ENCODE results near the gene ZNF423.

Gene ZNF423

GRCh38 chr16:49848530-49848929, 7.4 kb downstream of the ZNF423 start:
- no peak for DNase-seq (ENCODE audit: low read depth)

- DNase-seq (ENCODE audit: low read depth) = no peak
Measured at GRCh38 chr16:49846800-49847199, 9.1 kb downstream of the ZNF423 start.

- no peak for DNase-seq (ENCODE audit: low read depth)
Measured at GRCh38 chr16:49844359-49844758, 11.6 kb downstream of the ZNF423 start.

GRCh38 chr16:49843758-49844157, 12.2 kb downstream of the ZNF423 start:
- no peak for DNase-seq (ENCODE audit: low read depth)

- no peak for DNase-seq (ENCODE audit: low read depth)
Measured at GRCh38 chr16:49842972-49843371, 12.9 kb downstream of the ZNF423 start.

- no peak for DNase-seq (ENCODE audit: low read depth)
Measured at GRCh38 chr16:49839017-49839825, 16.7 kb downstream of the ZNF423 start.

GRCh38 chr16:49838441-49839016, 17.4 kb downstream of the ZNF423 start:
- no peak for DNase-seq (ENCODE audit: low read depth)

- DNase-seq (ENCODE audit: low read depth) = no peak
Measured at GRCh38 chr16:49837688-49838410, 18.1 kb downstream of the ZNF423 start.

- DNase-seq (ENCODE audit: low read depth) = no peak
Measured at GRCh38 chr16:49836668-49837067, 19.2 kb downstream of the ZNF423 start.

- DNase-seq (ENCODE audit: low read depth) = no peak
Measured at GRCh38 chr16:49836218-49836617, 19.7 kb downstream of the ZNF423 start.

GRCh38 chr16:49835161-49835777, 20.6 kb downstream of the ZNF423 start:
- no peak for DNase-seq (ENCODE audit: low read depth)

- DNase-seq (ENCODE audit: low read depth) = no peak
Measured at GRCh38 chr16:49834531-49835151, 21.3 kb downstream of the ZNF423 start.

- no peak for DNase-seq (ENCODE audit: low read depth)
Measured at GRCh38 chr16:49833796-49834530, 21.9 kb downstream of the ZNF423 start.

GRCh38 chr16:49833085-49833484, 22.8 kb downstream of the ZNF423 start:
- no peak for DNase-seq (ENCODE audit: low read depth)

GRCh38 chr16:49832177-49832576, 23.7 kb downstream of the ZNF423 start:
- DNase-seq (ENCODE audit: low read depth) = no peak

- DNase-seq (ENCODE audit: low read depth) = no peak
Measured at GRCh38 chr16:49830873-49831272, 25.0 kb downstream of the ZNF423 start.

- DNase-seq (ENCODE audit: low read depth) = no peak
Measured at GRCh38 chr16:49828533-49829267, 27.2 kb downstream of the ZNF423 start.

GRCh38 chr16:49827805-49828438, 28.0 kb downstream of the ZNF423 start:
- no peak for DNase-seq (ENCODE audit: low read depth)

- DNase-seq (ENCODE audit: low read depth) = no peak
Measured at GRCh38 chr16:49826515-49826914, 29.4 kb downstream of the ZNF423 start.

- DNase-seq (ENCODE audit: low read depth) = no peak
Measured at GRCh38 chr16:49825041-49825440, 30.9 kb downstream of the ZNF423 start.

Data from EH (cell line).